Measurements from ENCODE around the gene ADAMTS14.

The ADAMTS14 gene

DNA sequence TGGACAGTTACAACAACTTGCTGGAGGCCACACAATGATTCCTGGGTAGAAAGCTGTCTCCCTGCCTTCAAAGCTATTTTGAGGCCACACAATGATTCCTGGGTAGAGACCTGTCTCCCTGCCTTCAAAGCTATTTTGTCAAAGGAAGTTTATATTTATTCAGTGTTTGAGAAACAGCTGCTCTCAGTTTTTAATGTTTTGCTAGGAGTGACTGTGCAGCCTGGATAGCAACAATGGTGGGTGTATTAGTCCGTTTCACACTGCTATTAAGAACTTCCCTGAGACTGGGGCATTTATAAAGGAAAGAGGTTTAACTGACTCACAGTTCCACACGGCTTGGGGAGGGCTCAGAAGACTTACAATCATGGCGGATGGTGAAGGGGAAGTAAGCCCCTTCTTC lies 139.6 kb downstream of the ADAMTS14 start:
- TF ChIP-seq, protein P1, sequence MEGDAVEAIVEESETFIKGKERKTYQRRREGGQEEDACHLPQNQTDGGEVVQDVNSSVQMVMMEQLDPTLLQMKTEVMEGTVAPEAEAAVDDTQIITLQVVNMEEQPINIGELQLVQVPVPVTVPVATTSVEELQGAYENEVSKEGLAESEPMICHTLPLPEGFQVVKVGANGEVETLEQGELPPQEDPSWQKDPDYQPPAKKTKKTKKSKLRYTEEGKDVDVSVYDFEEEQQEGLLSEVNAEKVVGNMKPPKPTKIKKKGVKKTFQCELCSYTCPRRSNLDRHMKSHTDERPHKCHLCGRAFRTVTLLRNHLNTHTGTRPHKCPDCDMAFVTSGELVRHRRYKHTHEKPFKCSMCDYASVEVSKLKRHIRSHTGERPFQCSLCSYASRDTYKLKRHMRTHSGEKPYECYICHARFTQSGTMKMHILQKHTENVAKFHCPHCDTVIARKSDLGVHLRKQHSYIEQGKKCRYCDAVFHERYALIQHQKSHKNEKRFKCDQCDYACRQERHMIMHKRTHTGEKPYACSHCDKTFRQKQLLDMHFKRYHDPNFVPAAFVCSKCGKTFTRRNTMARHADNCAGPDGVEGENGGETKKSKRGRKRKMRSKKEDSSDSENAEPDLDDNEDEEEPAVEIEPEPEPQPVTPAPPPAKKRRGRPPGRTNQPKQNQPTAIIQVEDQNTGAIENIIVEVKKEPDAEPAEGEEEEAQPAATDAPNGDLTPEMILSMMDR (IDR thresholded peaks at IDR 0.05; ENCODE audit: poor library complexity, severe bottlenecking): no peak
- DNase-seq (ENCODE audit: low spot score): no peak
- Histone ChIP-seq H3K4me3 (ENCODE audit: severe bottlenecking) (no peak overlapping the region), H3K27ac (ENCODE audit: poor library complexity, severe bottlenecking) (no peak overlapping the region), H3K36me3 (ENCODE audit: low read depth) (peaks cover 2% of the 10 kb centered on the region), H3K4me1 (ENCODE audit: insufficient read depth, poor library complexity, severe bottlenecking) (peaks cover 3% of the 10 kb centered on the region), H3K27me3 (ENCODE audit: insufficient read depth, poor library complexity, severe bottlenecking) (no peaks in the 10 kb centered on the region), H3K9me3 (ENCODE audit: severe bottlenecking) (no peaks in the 10 kb centered on the region)
- ATAC-seq (ENCODE audit: low read depth): no peak

All from RWPE2 (cell line).